Gastroesophageal sphincter (tissue), 3 donors: ENCODE measurements around the gene FAM43B.
"Not testable (repeated sequence)": the region's sequence is repeated elsewhere in the genome, so short reads cannot be mapped to it uniquely, and the experiment has no call there.

Experiments
- POLR2A ChIP-seq, 2 donors: fragments of 450-650 bp; IDR thresholded peaks; one replicate each; pipeline ENCODE4 v1.6.1; 2017; ENCODE audit warnings: antibody characterized with exemption in 2 of 2, mild to moderate bottlenecking in 2 of 2, moderate library complexity in 1 of 2
- TF ChIP-seq, protein P1 (sequence below), 4 experiments: fragments of 200-600 bp in 2 of 4; fragments of 450-650 bp in 2 of 4; sonication (generic) in 1 of 4; IDR thresholded peaks; one replicate each; pipeline ENCODE4 v1.5.1; 2017 to 2019; ENCODE audit warnings: antibody characterized with exemption in 4 of 4, mild to moderate bottlenecking in 2 of 4, moderate library complexity in 2 of 4

DNA sequence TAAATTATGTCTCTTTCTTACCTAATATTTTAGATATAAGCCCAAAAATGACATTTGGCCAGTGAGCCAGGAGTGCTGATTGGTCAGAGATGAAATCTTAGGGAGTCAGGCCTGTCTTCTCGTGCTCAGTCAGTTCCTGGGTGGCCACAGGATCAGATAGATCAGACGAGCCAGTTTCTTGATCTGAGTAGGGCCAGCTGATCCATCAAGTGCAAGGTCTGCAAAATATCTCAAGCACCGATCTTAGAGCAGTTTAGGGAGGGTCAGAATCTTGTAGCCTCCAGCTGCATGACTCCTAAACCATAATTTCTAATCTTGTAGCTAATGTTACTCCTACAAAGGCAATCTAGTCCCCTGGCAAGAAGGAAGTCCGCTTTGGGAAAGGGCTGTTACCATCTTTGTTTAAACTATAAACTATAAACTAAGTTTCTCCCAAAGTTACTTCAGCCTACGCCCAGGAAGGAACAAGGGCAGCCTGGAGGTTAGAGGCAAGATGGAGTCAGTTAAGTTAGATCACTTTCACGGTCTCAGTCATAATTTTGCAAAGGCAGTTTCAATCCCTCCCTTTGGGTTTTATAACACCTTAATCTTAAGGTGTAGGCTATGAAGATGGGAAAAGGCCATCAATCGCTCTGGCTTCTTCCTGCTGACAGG, 32.6 kb upstream of the FAM43B start:
- TF ChIP-seq, protein P1, sequence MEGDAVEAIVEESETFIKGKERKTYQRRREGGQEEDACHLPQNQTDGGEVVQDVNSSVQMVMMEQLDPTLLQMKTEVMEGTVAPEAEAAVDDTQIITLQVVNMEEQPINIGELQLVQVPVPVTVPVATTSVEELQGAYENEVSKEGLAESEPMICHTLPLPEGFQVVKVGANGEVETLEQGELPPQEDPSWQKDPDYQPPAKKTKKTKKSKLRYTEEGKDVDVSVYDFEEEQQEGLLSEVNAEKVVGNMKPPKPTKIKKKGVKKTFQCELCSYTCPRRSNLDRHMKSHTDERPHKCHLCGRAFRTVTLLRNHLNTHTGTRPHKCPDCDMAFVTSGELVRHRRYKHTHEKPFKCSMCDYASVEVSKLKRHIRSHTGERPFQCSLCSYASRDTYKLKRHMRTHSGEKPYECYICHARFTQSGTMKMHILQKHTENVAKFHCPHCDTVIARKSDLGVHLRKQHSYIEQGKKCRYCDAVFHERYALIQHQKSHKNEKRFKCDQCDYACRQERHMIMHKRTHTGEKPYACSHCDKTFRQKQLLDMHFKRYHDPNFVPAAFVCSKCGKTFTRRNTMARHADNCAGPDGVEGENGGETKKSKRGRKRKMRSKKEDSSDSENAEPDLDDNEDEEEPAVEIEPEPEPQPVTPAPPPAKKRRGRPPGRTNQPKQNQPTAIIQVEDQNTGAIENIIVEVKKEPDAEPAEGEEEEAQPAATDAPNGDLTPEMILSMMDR (IDR thresholded peaks at IDR 0.05), result not testable (repeated sequence)
- TF ChIP-seq POLR2A (IDR thresholded peaks at IDR 0.05), result not testable (repeated sequence)
